Suprapubic skin (tissue), 4 donors: Measurements from ENCODE around the gene TRIM8. TPM values are rescaled to one million over a fixed set of nuclear protein-coding genes. Genes with fewer than 3 reads are reported as not detected.
A peak's percentile ranks its signal among the peaks of the same experiment; 100 is the strongest.

Experiments used
- DNase-seq, 2 donors: peaks; one replicate each; pipeline ENCODE4 v3.0.0-alpha.2; 2019; ENCODE audit warnings: low spot score in 2 of 2
- H3K27ac ChIP-seq: fragments of 200-600 bp; sonication (generic); one replicate; pipeline ENCODE4 v1.5.1; 2019
- H3K27me3 ChIP-seq: fragments of 200-600 bp; sonication (generic); one replicate; pipeline ENCODE4 v1.5.1; 2019
- H3K36me3 ChIP-seq: fragments of 200-600 bp; sonication (generic); one replicate; pipeline ENCODE4 v1.5.1; 2019
- H3K4me1 ChIP-seq: fragments of 200-600 bp; sonication (generic); one replicate; pipeline ENCODE4 v1.5.1; 2019
- H3K4me3 ChIP-seq: fragments of 200-600 bp; sonication (generic); one replicate; pipeline ENCODE4 v1.5.1; 2019; ENCODE audit warnings: mild to moderate bottlenecking
- H3K9me3 ChIP-seq: fragments of 200-600 bp; sonication (generic); one replicate; pipeline ENCODE4 v1.5.1; 2019
- CTCF ChIP-seq, 2 donors: fragments of 200-600 bp in 1 of 2; fragments of 450-650 bp in 1 of 2; sonication (generic) in 1 of 2; IDR thresholded peaks; one replicate each; pipeline ENCODE4 v1.5.1; 2016 to 2019; ENCODE audit warnings: antibody characterized with exemption in 2 of 2, mild to moderate bottlenecking in 1 of 2, moderate library complexity in 1 of 2
- EP300 ChIP-seq: sonication (generic); formaldehyde crosslinking; IDR thresholded peaks from one replicate; pipeline ENCODE4 v1.6.1; 2017; ENCODE audit warnings: antibody characterized with exemption
- POLR2A ChIP-seq, 2 donors: fragments of 450-650 bp; IDR thresholded peaks; one replicate each; pipeline ENCODE4 v1.6.1; 2017; ENCODE audit warnings: antibody characterized with exemption in 2 of 2, mild to moderate bottlenecking in 2 of 2, moderate library complexity in 2 of 2
- POLR2AphosphoS5 ChIP-seq, 3 donors: sonication (generic); formaldehyde crosslinking; IDR thresholded peaks; one replicate each; pipeline ENCODE4 v1.6.1; 2017; ENCODE audit warnings: antibody characterized with exemption in 3 of 3
- WGBS: methylation state at CpG from one replicate; pipeline ENCODE4 v1.1.5; 2018; 5-methylcytosine and 5-hydroxymethylcytosine counted together
- total RNA-seq, 4 donors: library from RNA; depleted of rRNA; stranded (reverse); fragments of >200 nt; gene quantifications; one replicate each; pipeline ENCODE4 v1.1.0, GENCODE V29; 2016

The TRIM8 gene
- 100 to 1,000 TPM in 2 of 4 donors, 10 to 100 TPM in 2; 73.1 to 113 (median 96.1) TPM for total RNA-seq

DNA sequence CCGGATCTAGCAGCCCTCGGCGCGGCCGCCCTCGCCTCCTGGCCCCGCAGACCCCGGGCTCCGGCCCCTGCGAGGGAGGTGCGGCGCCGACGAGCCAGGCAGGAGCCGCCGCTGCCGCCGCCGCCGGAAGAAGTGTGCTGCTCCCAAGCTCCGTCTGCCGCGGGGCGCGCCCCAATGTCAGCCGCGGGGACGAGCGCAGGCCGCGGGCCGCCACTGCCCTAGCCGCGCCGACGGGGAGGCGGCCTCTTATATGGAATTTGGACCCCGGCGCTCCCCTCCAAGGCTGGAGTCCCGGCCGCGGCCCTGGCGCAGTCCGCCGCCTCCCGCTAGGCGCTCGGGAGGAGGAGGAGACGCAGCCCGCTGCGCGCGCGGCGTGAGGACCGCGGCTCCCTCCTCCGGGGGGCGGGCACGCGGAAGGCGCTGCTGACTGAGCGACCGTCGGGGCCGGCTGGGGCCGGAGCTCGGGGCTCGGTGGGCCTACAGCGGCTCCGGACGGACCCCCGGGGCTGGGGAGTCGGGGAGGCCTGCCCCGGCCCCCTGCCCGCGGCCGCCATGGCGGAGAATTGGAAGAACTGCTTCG, at the start of gene TRIM8:
TSS of gene TRIM8 (plus strand) at position 414 of the 580 bp plus-strand sequence. CDS start at position 553, 139 bp downstream.
- H3K4me1 ChIP-seq = peaks cover 37% of the 10 kb centered on the region
- H3K27ac ChIP-seq = peak within 1 kb of the TSS; percentile 99
- H3K27me3 ChIP-seq = no peaks in the 10 kb centered on the region
- H3K9me3 ChIP-seq = no peaks in the 10 kb centered on the region
- H3K36me3 ChIP-seq = no peaks in the 10 kb centered on the region
- no CpG with 5 or more reads among the region's 80 CpGs for WGBS
- DNase-seq = no peak
- no peak for TF ChIP-seq EP300
- H3K4me3 ChIP-seq = peak within 1 kb of the TSS; percentile 73

DNA sequence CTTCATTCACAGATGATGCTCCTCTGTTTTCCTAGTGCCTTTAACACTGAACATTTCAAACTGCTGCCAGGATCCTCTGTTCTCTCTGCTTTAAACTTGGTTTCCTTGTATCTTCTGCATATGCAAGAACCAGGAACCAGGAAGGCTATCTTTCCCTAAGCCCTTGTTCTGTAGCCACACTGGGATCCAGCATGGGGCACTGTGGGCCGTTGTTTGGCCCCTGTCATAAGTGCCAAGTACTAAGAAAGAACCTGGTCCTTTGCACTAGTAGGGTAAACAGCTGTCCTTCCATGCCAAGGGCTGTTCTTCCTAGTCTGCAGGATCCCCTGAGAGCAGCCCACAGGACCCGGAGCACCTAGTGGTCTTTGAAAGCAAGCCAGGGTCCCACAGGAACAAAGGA, 49.0 kb upstream of the TRIM8 start:
- Histone ChIP-seq H3K9me3 (no peaks in the 10 kb centered on the region), H3K27me3 (no peaks in the 10 kb centered on the region), H3K36me3 (peaks cover 46% of the 10 kb centered on the region), H3K27ac (no peak overlapping the region), H3K4me3 (no peak overlapping the region), H3K4me1 (peaks cover 36% of the 10 kb centered on the region)
- DNase-seq = no peak
- TF ChIP-seq POLR2AphosphoS5 (IDR thresholded peaks at IDR 0.05) = no peak
- no peak for TF ChIP-seq CTCF (IDR thresholded peaks at IDR 0.05)
- TF ChIP-seq POLR2A (IDR thresholded peaks at IDR 0.05) = no peak
- no peak for TF ChIP-seq EP300
- WGBS = 53% methylated on average over 1 of the region's 2 CpGs

DNA sequence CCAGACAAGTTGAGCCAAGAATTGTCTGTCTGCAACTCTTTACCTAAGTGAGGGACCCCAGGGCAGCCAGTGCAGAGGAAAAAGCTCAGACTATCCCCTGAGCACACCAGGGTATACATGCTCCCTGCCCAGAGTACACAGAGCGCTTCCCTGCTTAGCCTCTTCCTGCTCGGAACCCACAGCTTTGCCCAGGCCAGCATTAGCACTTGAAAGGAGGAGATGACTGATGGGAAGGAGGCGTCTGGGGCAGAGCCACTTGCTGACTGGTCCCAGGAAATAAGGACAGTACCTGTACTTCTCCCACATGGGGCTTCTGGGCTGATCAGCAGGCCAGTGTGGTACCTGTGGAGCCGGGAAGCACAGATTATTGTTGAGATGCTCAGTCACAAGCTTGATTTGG, 48.4 kb upstream of the TRIM8 start:
- Histone ChIP-seq H3K4me3 (no peak overlapping the region), H3K27me3 (no peaks in the 10 kb centered on the region), H3K36me3 (peaks cover 51% of the 10 kb centered on the region), H3K4me1 (peaks cover 41% of the 10 kb centered on the region), H3K9me3 (no peaks in the 10 kb centered on the region), H3K27ac (no peak overlapping the region)
- WGBS = 93% methylated on average over 4 of the region's 4 CpGs
- DNase-seq = no peak
- TF ChIP-seq EP300 = no peak

- TF ChIP-seq EP300 (no peak), CTCF (IDR thresholded peaks at IDR 0.05) (peak; percentile 36 to 76), POLR2A (IDR thresholded peaks at IDR 0.05) (no peak)
- Histone ChIP-seq H3K4me1 (peaks cover 46% of the 10 kb centered on the region), H3K27ac (no peak overlapping the region), H3K4me3 (no peak overlapping the region), H3K9me3 (no peaks in the 10 kb centered on the region), H3K27me3 (no peaks in the 10 kb centered on the region), H3K36me3 (peaks cover 56% of the 10 kb centered on the region)
- DNase-seq = no peak
- 51% methylated on average over 3 of the region's 3 CpGs for WGBS
Observed at GRCh38 chr10:102596506-102596971, 47.7 kb upstream of the TRIM8 start.

GRCh38 chr10:102597131-102597991, 46.9 kb upstream of the TRIM8 start:
- peaks cover 52% of the 10 kb centered on the region for H3K4me1 ChIP-seq
- WGBS = 60% methylated on average over 15 of the region's 16 CpGs
- H3K27ac ChIP-seq = peak overlapping the region; percentile 25
- H3K27me3 ChIP-seq = no peaks in the 10 kb centered on the region
- DNase-seq = no peak
- no peak for TF ChIP-seq EP300
- TF ChIP-seq POLR2A (IDR thresholded peaks at IDR 0.05) = no peak
- no peak for TF ChIP-seq POLR2AphosphoS5 (IDR thresholded peaks at IDR 0.05)
- TF ChIP-seq CTCF (IDR thresholded peaks at IDR 0.05) = no peak
- no peak overlapping the region for H3K4me3 ChIP-seq
- H3K9me3 ChIP-seq = no peaks in the 10 kb centered on the region
- H3K36me3 ChIP-seq = peaks cover 60% of the 10 kb centered on the region

GRCh38 chr10:102598243-102598642, 46.0 kb upstream of the TRIM8 start:
- no peak for DNase-seq
- Histone ChIP-seq H3K9me3 (no peaks in the 10 kb centered on the region), H3K27ac (no peak overlapping the region), H3K36me3 (peaks cover 69% of the 10 kb centered on the region), H3K4me1 (peaks cover 58% of the 10 kb centered on the region), H3K4me3 (no peak overlapping the region), H3K27me3 (no peaks in the 10 kb centered on the region)
- TF ChIP-seq POLR2A (IDR thresholded peaks at IDR 0.05) = no peak
- WGBS = 86% methylated on average over 8 of the region's 8 CpGs
